ENCODE data around the gene TES. TPM values are rescaled to one million over a fixed set of nuclear protein-coding genes. Genes with fewer than 3 reads are reported as not detected.

Gene TES
- total RNA-seq, 1 experiment from 2014 or later = 28.2 TPM

DNA sequence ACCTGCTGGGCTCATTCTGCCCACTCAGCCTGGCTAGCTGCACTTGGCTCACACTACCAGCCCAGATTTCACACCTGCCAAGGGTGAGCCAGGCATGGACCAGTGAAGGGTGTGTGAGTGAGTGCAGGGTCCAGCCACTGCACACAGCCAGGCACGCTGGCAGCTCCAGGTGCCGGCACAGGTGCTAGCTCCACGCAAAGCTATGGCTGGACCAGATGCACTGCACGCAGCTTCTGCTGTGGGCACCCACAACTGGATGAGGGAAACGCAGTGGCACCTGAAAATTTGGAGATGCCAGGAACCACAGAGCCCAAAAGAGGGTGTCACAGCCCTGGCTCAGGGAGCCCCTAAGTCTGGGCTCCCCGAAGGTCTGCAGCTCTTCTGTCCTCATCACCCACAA, 24.9 kb upstream of the TES start:
- Histone ChIP-seq H2BK15ac (ENCODE audit: low read depth, low read length) (no peak overlapping the region), H2BK120ac (ENCODE audit: low read depth, low read length, poor library complexity, severe bottlenecking) (no peak overlapping the region), H3K4me1 (ENCODE audit: insufficient read depth, low read length) (peaks cover 1% of the 10 kb centered on the region; the same call in 1 of the 2 replicates), H3T11ph (ENCODE audit: low read length) (no peak overlapping the region), H4K8ac (replicated peaks; ENCODE audit: insufficient read length, low read depth, low read length) (no peak overlapping the region), H2BK5ac (ENCODE audit: insufficient read length, low read length) (no peak overlapping the region), H3K27ac (ENCODE audit: insufficient read length, low read depth, low read length) (no peak overlapping the region), H3K9ac (ENCODE audit: extremely low read depth, insufficient read length, low read length) (no peak overlapping the region), H2AFZ (ENCODE audit: low read length) (no peak overlapping the region), H2BK12ac (ENCODE audit: insufficient read length, low read depth, low read length) (no peak overlapping the region), H3K18ac (ENCODE audit: insufficient read length, low read depth, low read length) (no peak overlapping the region), H3K79me2 (ENCODE audit: insufficient read depth, low read length) (no peaks in the 10 kb centered on the region), H3K56ac (ENCODE audit: insufficient read length, low read depth, low read length) (no peak overlapping the region), H2AK5ac (ENCODE audit: insufficient read length, low read length) (no peak overlapping the region), H3K23me2 (ENCODE audit: insufficient read length, low read depth, low read length, poor library complexity, severe bottlenecking) (no peaks in the 10 kb centered on the region), H3K4ac (ENCODE audit: low read depth, low read length) (no peak overlapping the region), H3K27me3 (ENCODE audit: insufficient read depth, low read length) (no peaks in the 10 kb centered on the region), H3K9me3 (ENCODE audit: control insufficient read depth, low read depth, low read length) (peaks cover 6% of the 10 kb centered on the region), H4K5ac (ENCODE audit: insufficient read length, low read depth, low read length) (no peak overlapping the region), H3K14ac (ENCODE audit: insufficient read depth, low read length) (no peak overlapping the region; the same call in 1 of the 2 replicates), H4K20me1 (ENCODE audit: control insufficient read depth, insufficient read depth, insufficient read length) (no peaks in the 10 kb centered on the region), H2BK20ac (ENCODE audit: low read depth, low read length, poor library complexity, severe bottlenecking) (no peak overlapping the region), H3K4me2 (ENCODE audit: insufficient read depth, insufficient read length, low read length) (no peak overlapping the region), H3K79me1 (ENCODE audit: insufficient read depth, low read depth, low read length, poor library complexity, severe bottlenecking) (no peaks in the 10 kb centered on the region), H4K91ac (ENCODE audit: insufficient read length, low read depth, low read length) (no peak overlapping the region), H3K23ac (ENCODE audit: insufficient read length, low read depth, low read length) (no peak overlapping the region)
- no peak overlapping the region for H3K4me3 Mint-ChIP-seq
- H3K27ac Mint-ChIP-seq = no peak overlapping the region
- no CpG with 5 or more reads among the region's 6 CpGs for WGBS (ENCODE audit: extremely low coverage, insufficient read length, low lambda C conversion rate)
- no peak for TF ChIP-seq CTCF (conservative IDR thresholded peaks at IDR 0.05)
- no peaks in the 10 kb centered on the region for H3K27me3 Mint-ChIP-seq (ENCODE audit: low read depth)
- peaks cover 13 to 16% of the 10 kb centered on the region in 2 experiments for H3K9me3 Mint-ChIP-seq
- H3K4me1 Mint-ChIP-seq = no peaks in the 10 kb centered on the region
- DNase-seq = no peak
- peaks cover 0 to 17% (median 0%) of the 10 kb centered on the region in 3 experiments; a peak in 4 of 7 replicates for H3K36me3 Mint-ChIP-seq (ENCODE audit: insufficient read depth in 1 of 3, low read depth in 3 of 3)
